HepG2 (cell line): Measurements from ENCODE around the gene ATP9A. TPM values are rescaled to one million over a fixed set of nuclear protein-coding genes. Genes with fewer than 3 reads are reported as not detected.

Experiments
- ATF7 ChIP-seq, 2 experiments: fragments of 450-650 bp in 1 of 2; sonication (generic) in 1 of 2; formaldehyde crosslinking in 1 of 2; IDR thresholded peaks; 2 replicates each; pipeline versions ENCODE4 v1.4.0 to v1.6.1; 2016 to 2020; ENCODE audit warnings: antibody characterized with exemption in 1 of 2, mild to moderate bottlenecking in 1 of 2, missing genetic modification reagents in 1 of 2
- CCDC6 ChIP-seq: sonication (generic); formaldehyde crosslinking; IDR thresholded peaks from 2 replicates; pipeline ENCODE4 v1.8.1; 2022; ENCODE audit warnings: mild to moderate bottlenecking, missing genetic modification reagents, moderate library complexity
- FOSL2 ChIP-seq: sonication (generic); formaldehyde crosslinking; IDR thresholded peaks from 2 replicates; pipeline ENCODE4 v1.4.0; 2020; ENCODE audit warnings: missing genetic modification reagents
- FOXO1 ChIP-seq: sonication (generic); formaldehyde crosslinking; IDR thresholded peaks from 2 replicates; pipeline ENCODE4 v1.4.0; 2020; ENCODE audit warnings: missing genetic modification reagents
- HMG20B ChIP-seq: conservative IDR thresholded peaks from 2 replicates; pipeline ENCODE4 v1.6.1; 2016; ENCODE audit warnings: missing genetic modification reagents, missing compliant biosample characterization
- NFKB2 ChIP-seq: sonication (generic); formaldehyde crosslinking; IDR thresholded peaks from 2 replicates; pipeline ENCODE4 v1.4.0; 2020; ENCODE audit warnings: missing genetic modification reagents, borderline replicate concordance
- PRMT3 ChIP-seq: sonication (generic); formaldehyde crosslinking; IDR thresholded peaks from 2 replicates; pipeline ENCODE4 v1.8.1; 2022; ENCODE audit warnings: low read depth, mild to moderate bottlenecking, moderate library complexity, missing genetic modification reagents, borderline replicate concordance
- SMC3 ChIP-seq: IDR thresholded peaks from 2 replicates; pipeline ENCODE4 v1.6.1; 2011; ENCODE audit warnings: low read length, improper control_type of control experiment
- SRSF4 ChIP-seq: fragments of 200-400 bp; formaldehyde crosslinking; IDR thresholded peaks from one replicate; pipeline ENCODE4 v1.6.1; 2018; ENCODE audit warnings: mild to moderate bottlenecking, low read depth, low read length, moderate library complexity; ENCODE audit not compliant: poor library complexity, severe bottlenecking
- TBP ChIP-seq: sonication (generic); formaldehyde crosslinking; IDR thresholded peaks from 2 replicates; pipeline ENCODE4 v1.5.0; 2020; ENCODE audit warnings: missing genetic modification reagents
- TOE1 ChIP-seq: sonication (generic); formaldehyde crosslinking; IDR thresholded peaks from 2 replicates; pipeline ENCODE4 v1.4.0; 2020; ENCODE audit warnings: mild to moderate bottlenecking, missing genetic modification reagents
- ZBTB7B ChIP-seq: sonication (generic); formaldehyde crosslinking; IDR thresholded peaks from 2 replicates; pipeline ENCODE4 v1.4.0; 2020; ENCODE audit warnings: missing genetic modification reagents
- ZNF547 ChIP-seq: sonication (generic); formaldehyde crosslinking; IDR thresholded peaks from 2 replicates; pipeline ENCODE4 v1.5.1; 2020; ENCODE audit warnings: mild to moderate bottlenecking, missing genetic modification reagents
- ZNF605 ChIP-seq: sonication (generic); formaldehyde crosslinking; IDR thresholded peaks from 2 replicates; pipeline ENCODE4 v1.8.0; 2022; ENCODE audit warnings: mild to moderate bottlenecking, missing genetic modification reagents
- ZNF788 ChIP-seq: sonication (generic); formaldehyde crosslinking; IDR thresholded peaks from 2 replicates; pipeline ENCODE4 v1.5.0; 2020; ENCODE audit warnings: mild to moderate bottlenecking, missing genetic modification reagents, borderline replicate concordance
- polyA plus RNA-seq, 8 experiments: library from polyadenylated mRNA; depleted of rRNA in 3 of 8; stranded (reverse) in 7 of 8; unstranded in 1 of 8; fragments of >200 nt; fragmentation: Illumina TruSeq in 4 of 8; extraction: Trizol in 4 of 8; gene quantifications; 2 replicates each; pipeline versions ENCODE4 v1.2.1 to v1.2.3, GENCODE V29; 2011 to 2016; ENCODE audit warnings: low read depth in 4 of 8, missing spikeins in 1 of 8, mixed read lengths in 1 of 8; ENCODE audit not compliant: insufficient read depth in 1 of 8
- total RNA-seq, 5 experiments: library from RNA; depleted of rRNA; stranded (reverse); fragments of >200 nt; fragmentation: Illumina TruSeq; extraction: Trizol; gene quantifications; 2 replicates each; pipeline ENCODE4 v1.2.3, GENCODE V29; 2016; ENCODE audit warnings: low read depth in 1 of 5
- TF ChIP-seq, protein P1 (sequence below): sonication (generic); formaldehyde crosslinking; IDR thresholded peaks from 2 replicates; pipeline ENCODE4 v1.8.0; 2022; ENCODE audit warnings: missing genetic modification reagents, mild to moderate bottlenecking, inconsistent platforms, borderline replicate concordance
- TF ChIP-seq, protein P2 (sequence below): sonication (generic); formaldehyde crosslinking; IDR thresholded peaks from 2 replicates; pipeline ENCODE4 v1.4.0; 2020; ENCODE audit warnings: missing genetic modification reagents, borderline replicate concordance
- TF ChIP-seq, protein P3 (sequence below): sonication (generic); formaldehyde crosslinking; IDR thresholded peaks from 2 replicates; pipeline ENCODE4 v1.5.0; 2020; ENCODE audit warnings: mild to moderate bottlenecking, missing genetic modification reagents
- TF ChIP-seq, protein P4 (sequence below): sonication (generic); formaldehyde crosslinking; IDR thresholded peaks from 2 replicates; pipeline ENCODE4 v1.5.0; 2020; ENCODE audit warnings: missing genetic modification reagents
- TF ChIP-seq, protein P5 (sequence below): IDR thresholded peaks from 2 replicates; pipeline ENCODE4 v1.6.1; 2012; ENCODE audit warnings: inconsistent platforms

The ATP9A gene
- total and polyA plus RNA-seq, 2 of the 13 experiments (the other 11 are each of a cell fraction or from before 2014, with no cell fraction given), result 11.8 to 18.5 TPM

DNA sequence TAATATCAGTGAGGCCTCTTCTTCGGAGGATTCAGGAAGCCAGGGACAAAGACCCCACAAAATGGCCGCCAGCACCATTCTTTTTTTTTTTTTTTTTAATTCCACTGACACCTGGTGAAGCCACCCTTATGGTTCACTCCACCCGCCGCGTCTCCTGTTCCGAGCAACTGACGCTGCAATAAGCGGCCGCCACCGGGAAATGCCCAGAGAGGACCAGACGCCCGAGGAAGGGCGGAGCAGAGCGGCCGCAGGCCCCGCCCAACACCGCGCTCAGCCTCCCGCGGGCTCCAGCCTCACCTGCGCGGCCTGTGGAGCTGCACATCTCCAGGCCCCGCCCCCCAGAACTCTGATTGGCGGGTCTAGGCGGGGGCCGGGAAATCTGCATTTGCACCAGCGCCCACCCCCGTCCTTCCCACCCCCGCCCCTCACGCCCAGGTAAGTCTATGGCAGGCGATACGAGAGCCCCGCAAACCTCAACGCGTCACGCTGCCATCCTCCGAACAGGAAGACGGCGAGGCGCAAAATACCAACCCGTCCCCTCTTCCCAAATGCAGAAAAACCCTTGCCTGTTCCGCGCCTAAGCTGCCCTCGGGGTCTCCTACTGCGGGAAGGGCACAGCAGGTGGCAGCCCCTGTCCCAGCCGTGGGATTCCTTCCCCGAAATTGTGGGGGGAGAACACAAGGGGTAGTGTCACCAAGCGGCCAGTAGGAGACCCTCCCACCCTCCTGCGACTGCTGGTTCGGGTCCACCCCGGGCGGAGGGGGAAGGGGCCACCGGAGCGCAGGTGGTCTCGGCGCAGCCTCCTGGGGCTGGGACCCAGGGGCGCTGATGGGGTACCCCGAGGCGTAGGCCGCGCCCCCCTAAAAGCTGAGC is 960 bp downstream of the ATP9A start (continued):
- TF ChIP-seq, protein P1, sequence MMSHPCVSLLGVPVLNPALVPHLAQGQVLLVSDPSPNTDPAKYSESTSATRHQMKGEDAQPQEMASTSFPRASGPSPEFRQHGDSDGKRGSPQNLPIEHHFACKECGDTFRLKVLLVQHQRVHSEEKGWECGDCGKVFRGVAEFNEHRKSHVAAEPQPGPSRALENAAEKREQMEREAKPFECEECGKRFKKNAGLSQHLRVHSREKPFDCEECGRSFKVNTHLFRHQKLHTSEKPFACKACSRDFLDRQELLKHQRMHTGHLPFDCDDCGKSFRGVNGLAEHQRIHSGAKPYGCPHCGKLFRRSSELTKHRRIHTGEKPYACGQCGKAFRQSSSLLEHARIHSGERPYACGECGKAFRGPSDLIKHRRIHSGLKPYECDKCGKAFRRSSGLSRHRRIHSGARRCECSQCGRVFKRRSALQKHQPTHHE (CRISPR knock-in tag), result no peak
- TF ChIP-seq, protein P2, sequence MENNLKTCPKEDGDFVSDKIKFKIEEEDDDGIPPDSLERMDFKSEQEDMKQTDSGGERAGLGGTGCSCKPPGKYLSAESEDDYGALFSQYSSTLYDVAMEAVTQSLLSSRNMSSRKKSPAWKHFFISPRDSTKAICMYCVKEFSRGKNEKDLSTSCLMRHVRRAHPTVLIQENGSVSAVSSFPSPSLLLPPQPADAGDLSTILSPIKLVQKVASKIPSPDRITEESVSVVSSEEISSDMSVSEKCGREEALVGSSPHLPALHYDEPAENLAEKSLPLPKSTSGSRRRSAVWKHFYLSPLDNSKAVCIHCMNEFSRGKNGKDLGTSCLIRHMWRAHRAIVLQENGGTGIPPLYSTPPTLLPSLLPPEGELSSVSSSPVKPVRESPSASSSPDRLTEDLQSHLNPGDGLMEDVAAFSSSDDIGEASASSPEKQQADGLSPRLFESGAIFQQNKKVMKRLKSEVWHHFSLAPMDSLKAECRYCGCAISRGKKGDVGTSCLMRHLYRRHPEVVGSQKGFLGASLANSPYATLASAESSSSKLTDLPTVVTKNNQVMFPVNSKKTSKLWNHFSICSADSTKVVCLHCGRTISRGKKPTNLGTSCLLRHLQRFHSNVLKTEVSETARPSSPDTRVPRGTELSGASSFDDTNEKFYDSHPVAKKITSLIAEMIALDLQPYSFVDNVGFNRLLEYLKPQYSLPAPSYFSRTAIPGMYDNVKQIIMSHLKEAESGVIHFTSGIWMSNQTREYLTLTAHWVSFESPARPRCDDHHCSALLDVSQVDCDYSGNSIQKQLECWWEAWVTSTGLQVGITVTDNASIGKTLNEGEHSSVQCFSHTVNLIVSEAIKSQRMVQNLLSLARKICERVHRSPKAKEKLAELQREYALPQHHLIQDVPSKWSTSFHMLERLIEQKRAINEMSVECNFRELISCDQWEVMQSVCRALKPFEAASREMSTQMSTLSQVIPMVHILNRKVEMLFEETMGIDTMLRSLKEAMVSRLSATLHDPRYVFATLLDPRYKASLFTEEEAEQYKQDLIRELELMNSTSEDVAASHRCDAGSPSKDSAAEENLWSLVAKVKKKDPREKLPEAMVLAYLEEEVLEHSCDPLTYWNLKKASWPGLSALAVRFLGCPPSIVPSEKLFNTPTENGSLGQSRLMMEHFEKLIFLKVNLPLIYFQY, result no peak
- TF ChIP-seq ZNF605 (CRISPR knock-in tag) (peak; percentile 51; the same call in 1 of the 2 replicates), TBP (CRISPR knock-in tag) (no peak), ATF7 (IDR thresholded peaks at IDR 0.05) (no peak), ATF7 (CRISPR knock-in tag; IDR thresholded peaks at IDR 0.05) (no peak), PRMT3 (no peak), NFKB2 (CRISPR knock-in tag) (peak; percentile 36; the same call in 1 of the 2 replicates), SMC3 (peak; percentile 20; the same call in 1 of the 2 replicates), ZBTB7B (peak; percentile 64), ZNF788 (CRISPR knock-in tag) (peak; percentile 69; the same call in 1 of the 2 replicates), SRSF4 (no peak), FOSL2 (CRISPR knock-in tag) (0 out of 2 replicates have a peak, but pooled peaks have one; percentile 7), FOXO1 (CRISPR knock-in tag) (no peak; the same call in 1 of the 2 replicates), ZNF547 (0 out of 2 replicates have a peak, but pooled peaks have one; percentile 50), HMG20B (CRISPR knock-in tag) (no peak), TOE1 (CRISPR knock-in tag) (no peak), CCDC6 (CRISPR knock-in tag) (no peak)
- TF ChIP-seq, protein P3, sequence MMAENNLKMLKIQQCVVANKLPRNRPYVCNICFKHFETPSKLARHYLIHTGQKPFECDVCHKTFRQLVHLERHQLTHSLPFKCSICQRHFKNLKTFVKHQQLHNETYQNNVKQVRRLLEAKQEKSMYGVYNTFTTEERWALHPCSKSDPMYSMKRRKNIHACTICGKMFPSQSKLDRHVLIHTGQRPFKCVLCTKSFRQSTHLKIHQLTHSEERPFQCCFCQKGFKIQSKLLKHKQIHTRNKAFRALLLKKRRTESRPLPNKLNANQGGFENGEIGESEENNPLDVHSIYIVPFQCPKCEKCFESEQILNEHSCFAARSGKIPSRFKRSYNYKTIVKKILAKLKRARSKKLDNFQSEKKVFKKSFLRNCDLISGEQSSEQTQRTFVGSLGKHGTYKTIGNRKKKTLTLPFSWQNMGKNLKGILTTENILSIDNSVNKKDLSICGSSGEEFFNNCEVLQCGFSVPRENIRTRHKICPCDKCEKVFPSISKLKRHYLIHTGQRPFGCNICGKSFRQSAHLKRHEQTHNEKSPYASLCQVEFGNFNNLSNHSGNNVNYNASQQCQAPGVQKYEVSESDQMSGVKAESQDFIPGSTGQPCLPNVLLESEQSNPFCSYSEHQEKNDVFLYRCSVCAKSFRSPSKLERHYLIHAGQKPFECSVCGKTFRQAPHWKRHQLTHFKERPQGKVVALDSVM (CRISPR knock-in tag), result peak; percentile 92
- TF ChIP-seq, protein P4, sequence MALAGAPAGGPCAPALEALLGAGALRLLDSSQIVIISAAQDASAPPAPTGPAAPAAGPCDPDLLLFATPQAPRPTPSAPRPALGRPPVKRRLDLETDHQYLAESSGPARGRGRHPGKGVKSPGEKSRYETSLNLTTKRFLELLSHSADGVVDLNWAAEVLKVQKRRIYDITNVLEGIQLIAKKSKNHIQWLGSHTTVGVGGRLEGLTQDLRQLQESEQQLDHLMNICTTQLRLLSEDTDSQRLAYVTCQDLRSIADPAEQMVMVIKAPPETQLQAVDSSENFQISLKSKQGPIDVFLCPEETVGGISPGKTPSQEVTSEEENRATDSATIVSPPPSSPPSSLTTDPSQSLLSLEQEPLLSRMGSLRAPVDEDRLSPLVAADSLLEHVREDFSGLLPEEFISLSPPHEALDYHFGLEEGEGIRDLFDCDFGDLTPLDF (CRISPR knock-in tag), result 0 out of 2 replicates have a peak, but pooled peaks have one; percentile 42
- TF ChIP-seq, protein P5, sequence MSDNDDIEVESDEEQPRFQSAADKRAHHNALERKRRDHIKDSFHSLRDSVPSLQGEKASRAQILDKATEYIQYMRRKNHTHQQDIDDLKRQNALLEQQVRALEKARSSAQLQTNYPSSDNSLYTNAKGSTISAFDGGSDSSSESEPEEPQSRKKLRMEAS, result peak; percentile 51
